BJ (cell line): ENCODE measurements around the gene ADRB1. TPM values are rescaled to one million over a fixed set of nuclear protein-coding genes. Genes with fewer than 3 reads are reported as not detected.

Experiments
- CTCF ChIA-PET: fragments of 350-600 bp; formaldehyde crosslinking; extraction: SDS; loops from one replicate; lab custom pipeline; 2021; ENCODE audit warnings: antibody characterized with exemption, inconsistent platforms; lab: Yijun Ruan, JAX
- POLR2A ChIA-PET: fragments of 300-600 bp; sonication (Branson Sonifier 250); formaldehyde crosslinking; extraction: SDS; loops from one replicate; lab custom pipeline; 2021; ENCODE audit warnings: antibody characterized with exemption; lab: Charles Lee
- DNase-seq: peaks from one replicate; pipeline ENCODE4 v3.0.0-alpha.2; 2011; ENCODE audit warnings: low read depth
- H3K27me3 ChIP-seq: 2 replicates; pipeline ENCODE4 v1.6.0; 2011; ENCODE audit warnings: low read length; ENCODE audit not compliant: control insufficient read depth, insufficient read depth
- H3K36me3 ChIP-seq: 2 replicates; pipeline ENCODE4 v1.5.1; 2011; ENCODE audit warnings: low read length; ENCODE audit not compliant: control insufficient read depth, insufficient read depth
- H3K4me3 ChIP-seq: 2 replicates; pipeline ENCODE4 v1.5.1; 2011; ENCODE audit warnings: low read depth, mild to moderate bottlenecking, control low read depth, low read length
- CTCF ChIP-seq: IDR thresholded peaks from 2 replicates; pipeline ENCODE4 v1.5.1; 2011; ENCODE audit warnings: low read depth, mild to moderate bottlenecking, control low read depth, inconsistent platforms, low read length, moderate library complexity; ENCODE audit not compliant: insufficient read depth
- polyA plus RNA-seq: library from polyadenylated mRNA; depleted of rRNA; stranded (reverse); fragments of >200 nt; gene quantifications from 2 replicates; pipeline ENCODE4 v1.2.3, GENCODE V29; 2011

Gene ADRB1
- polyA plus RNA-seq, 1 experiment: not detected

GRCh38 chr10:114045136-114046086 is 1.7 kb downstream of the ADRB1 start:
- CTCF ChIA-PET: no interaction called here
- DNase-seq: no peak
- no peaks in the 10 kb centered on the region for H3K36me3 ChIP-seq
- H3K4me3 ChIP-seq: no peak overlapping the region
- POLR2A ChIA-PET: no interaction called here
- peaks cover 36% of the 10 kb centered on the region for H3K27me3 ChIP-seq
- TF ChIP-seq CTCF: no peak

GRCh38 chr10:114046087-114046458 is 2.4 kb downstream of the ADRB1 start:
- no peak for TF ChIP-seq CTCF
- no peak for DNase-seq
- Histone ChIP-seq H3K27me3 (peaks cover 35% of the 10 kb centered on the region), H3K36me3 (no peaks in the 10 kb centered on the region), H3K4me3 (no peak overlapping the region)
- POLR2A ChIA-PET: no interaction called here
- CTCF ChIA-PET: no interaction called here

- POLR2A ChIA-PET: no interaction called here
Measured at GRCh38 chr10:114048472-114048871, 4.8 kb downstream of the ADRB1 start.

GRCh38 chr10:114051714-114052113 is 8.0 kb downstream of the ADRB1 start:
- TF ChIP-seq CTCF: no peak
- H3K36me3 ChIP-seq: no peaks in the 10 kb centered on the region
- DNase-seq: no peak
- ChIA-PET POLR2A (no interaction called here), CTCF (no interaction called here)
- H3K27me3 ChIP-seq: peaks cover 15% of the 10 kb centered on the region
- no peak overlapping the region for H3K4me3 ChIP-seq

More at GRCh38 chr10:114048472-114048871, 4.8 kb downstream of the ADRB1 start:
- Histone ChIP-seq H3K4me3 (no peak overlapping the region), H3K36me3 (no peaks in the 10 kb centered on the region), H3K27me3 (peaks cover 29% of the 10 kb centered on the region)
- CTCF ChIA-PET: no interaction called here
- no peak for TF ChIP-seq CTCF
- no peak for DNase-seq

- Histone ChIP-seq H3K27me3 (peaks cover 10% of the 10 kb centered on the region), H3K4me3 (no peak overlapping the region), H3K36me3 (no peaks in the 10 kb centered on the region)
- DNase-seq: no peak
- POLR2A ChIA-PET: no interaction called here
- no peak for TF ChIP-seq CTCF
- CTCF ChIA-PET: no interaction called here
Measured at GRCh38 chr10:114052255-114052654, 8.6 kb downstream of the ADRB1 start.
